NCI-H345 treated with DMSO at 0.1 percent for 48 hours (cell line): ENCODE measurements around the gene DUSP1.
A peak's percentile ranks its signal among the peaks of the same experiment; 100 is the strongest.
"Not testable (repeated sequence)": the region's sequence is repeated elsewhere in the genome, so short reads cannot be mapped to it uniquely, and the experiment has no call there.

Experiments used
- DNase-seq: peaks from one replicate; lab custom pipeline; 2025; ENCODE audit not compliant: unreplicated experiment; lab: John Stamatoyannopoulos, UW

The DUSP1 gene

DNA sequence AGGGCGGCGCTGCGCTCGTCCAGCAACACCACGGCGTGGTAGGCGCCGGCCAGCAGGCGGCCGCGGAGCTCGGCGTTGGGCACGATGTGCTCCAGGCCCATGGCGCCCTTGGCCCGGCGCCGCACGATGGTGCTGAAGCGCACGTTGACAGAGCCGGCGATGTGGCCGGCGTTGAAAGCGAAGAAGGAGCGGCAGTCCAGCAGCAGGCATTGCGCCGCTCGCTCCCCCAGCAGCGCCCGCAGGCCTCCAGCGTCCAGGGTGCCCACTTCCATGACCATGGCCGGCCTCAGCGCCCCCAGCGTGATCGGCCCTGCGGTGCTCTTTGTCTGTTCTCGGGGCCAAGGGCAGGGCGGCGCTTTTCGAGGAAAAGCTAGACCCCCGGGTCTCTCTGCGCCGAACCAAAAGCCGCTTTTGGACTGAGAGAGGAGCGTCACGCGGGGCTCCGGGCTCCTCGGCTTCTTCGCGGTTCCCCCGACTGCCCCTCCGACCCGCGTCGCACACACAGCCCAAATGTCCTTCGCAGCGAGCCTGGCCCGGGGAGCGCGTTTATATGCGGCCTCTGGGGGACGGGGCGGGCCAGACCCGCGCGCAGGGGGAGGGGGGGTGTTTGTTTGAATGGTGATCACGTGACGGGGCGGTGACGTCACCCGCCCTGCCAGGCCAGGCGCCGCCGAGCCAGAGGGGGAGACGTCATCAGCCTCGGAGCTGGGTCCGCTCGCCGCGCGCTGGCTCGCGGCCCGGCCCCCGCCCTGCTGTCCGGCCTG, at the start of gene DUSP1:
DUSP1 (minus strand) TSS at position 521 of the 764 bp plus-strand sequence; CDS start at position 278, 243 bp downstream.
- DNase-seq, result peak; percentile 92

- DNase-seq, result no peak
Observed at GRCh38 chr5:172820046-172820767, 49.2 kb upstream of the DUSP1 start.

DNA sequence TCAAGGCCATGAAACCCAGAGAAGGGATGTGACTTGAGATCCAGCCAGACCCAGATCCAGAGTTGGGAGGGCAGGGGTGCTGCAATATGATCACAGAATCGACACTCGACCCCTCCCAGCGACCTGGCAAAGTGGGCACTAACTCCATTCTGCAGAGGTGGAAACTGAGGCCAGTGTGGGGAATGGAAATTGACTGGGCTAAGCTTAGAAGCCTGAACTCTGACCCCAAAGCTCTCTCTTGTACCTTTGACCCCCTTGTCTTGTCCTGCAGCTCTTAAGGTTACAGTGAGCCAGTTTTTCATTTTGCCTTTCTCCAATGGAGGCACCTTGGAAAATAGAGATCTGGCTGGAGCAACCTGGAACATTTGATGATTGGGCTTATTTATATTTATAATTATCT, 48.6 kb upstream of the DUSP1 start:
- no peak for DNase-seq

DNA sequence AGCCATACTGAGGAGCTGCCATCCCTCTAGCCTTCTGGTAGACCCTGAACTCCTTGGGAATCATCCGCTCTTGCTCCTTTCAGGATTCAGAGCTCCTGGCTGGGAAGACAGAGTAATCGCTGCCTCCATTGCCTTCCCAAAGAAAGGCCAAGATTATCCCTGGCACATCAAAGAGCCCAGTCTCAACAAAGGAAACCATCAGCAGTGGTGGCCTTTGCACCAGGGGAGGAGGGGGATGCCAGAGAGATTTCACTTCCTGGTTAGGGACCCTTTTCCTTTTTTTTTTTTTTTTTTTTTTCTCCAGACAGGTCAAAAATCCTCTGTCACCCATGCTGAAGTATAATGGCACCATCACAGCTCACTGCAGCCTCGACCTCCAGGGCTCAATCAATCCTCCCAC, 47.1 kb upstream of the DUSP1 start:
- DNase-seq, result no peak

GRCh38 chr5:172817664-172818063, 46.7 kb upstream of the DUSP1 start:
- no peak for DNase-seq

DNA sequence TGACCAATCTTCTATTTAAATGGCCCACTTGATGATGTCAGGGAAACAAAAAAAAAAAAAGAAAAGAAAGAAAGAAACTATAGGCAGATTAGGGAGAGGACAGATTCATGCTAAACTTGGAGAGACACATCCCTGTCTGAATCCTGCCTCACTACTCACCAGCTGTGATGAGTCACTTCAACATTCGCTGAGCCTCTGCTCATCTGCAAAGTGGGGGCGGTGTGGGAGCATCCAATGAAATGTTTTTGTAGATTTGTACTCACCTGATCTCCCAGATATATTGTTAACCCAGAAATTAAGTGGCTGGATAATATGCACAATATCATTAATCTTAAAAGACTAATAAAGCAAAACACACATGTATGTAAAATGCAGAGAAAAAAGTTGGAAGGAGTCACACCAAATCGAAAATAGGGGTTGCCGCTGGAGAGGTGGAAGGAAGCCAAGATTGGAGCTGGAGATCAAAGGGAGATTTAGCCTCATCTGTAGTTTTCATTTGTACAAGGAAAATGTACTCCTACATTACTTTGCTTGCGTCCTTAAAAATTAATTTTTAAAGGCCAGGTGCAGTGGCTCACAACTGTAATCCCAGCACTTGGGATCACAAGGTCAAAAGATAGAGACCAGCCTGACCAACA, 46.0 kb upstream of the DUSP1 start:
- DNase-seq, result no peak

DNA sequence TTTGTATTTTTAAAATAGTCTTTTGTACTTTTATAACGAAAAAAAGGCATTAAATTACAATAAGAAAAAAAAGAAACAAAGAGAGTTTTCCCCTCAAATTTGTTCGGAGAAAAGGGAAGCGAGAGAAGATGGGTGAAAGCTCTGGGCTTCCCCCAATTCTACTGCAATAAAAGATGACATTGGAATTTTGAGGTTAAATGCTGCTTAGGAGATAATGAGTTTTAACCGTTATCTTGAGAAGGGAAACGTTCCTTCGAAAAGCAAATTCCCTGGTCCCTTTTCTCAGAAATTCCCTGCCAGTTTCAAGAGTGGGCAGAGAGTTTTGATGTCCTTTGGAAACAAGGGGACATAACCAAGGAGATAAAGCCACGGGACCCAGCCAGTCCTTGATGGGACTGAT, 44.6 kb upstream of the DUSP1 start:
- DNase-seq, result no peak

DNA sequence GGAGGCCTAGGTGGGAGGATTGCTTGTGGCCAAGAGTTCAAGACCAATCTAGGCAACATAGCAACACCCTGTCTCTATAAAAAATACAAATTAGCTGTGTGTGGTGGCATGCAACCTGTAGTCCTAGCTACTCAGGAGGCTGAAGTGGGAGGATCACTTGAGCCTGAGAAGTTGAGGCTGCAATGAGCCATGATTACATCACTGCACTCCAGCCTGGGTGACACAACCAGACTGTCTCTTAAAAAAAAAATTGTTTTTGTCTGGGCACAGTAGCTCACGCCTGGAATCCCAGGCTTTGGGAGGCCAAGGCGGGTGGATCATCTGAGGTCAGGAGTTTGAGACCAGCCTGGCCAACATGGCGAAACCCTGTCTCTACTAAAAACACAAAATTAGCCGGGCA, 40.0 kb upstream of the DUSP1 start:
- not testable (repeated sequence) for DNase-seq

DNA sequence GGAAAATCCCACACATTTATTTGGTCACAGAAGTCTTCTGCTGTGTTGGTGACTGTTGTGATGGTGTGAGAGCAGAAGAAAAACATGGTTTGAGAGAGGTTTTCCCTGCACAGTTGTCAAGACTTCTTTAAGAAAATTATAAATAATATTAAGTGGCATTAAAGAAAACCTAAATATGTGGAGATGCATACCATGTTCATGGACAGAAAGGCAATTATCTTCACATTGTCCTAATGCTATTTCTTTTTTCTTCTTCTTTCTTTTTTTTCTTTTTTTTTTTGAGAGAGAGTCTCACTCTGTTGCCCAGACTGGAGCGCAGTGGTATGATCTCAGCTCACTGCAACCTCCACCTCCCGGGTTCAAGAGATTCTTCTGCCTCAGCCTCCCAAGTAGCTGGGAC, 38.8 kb upstream of the DUSP1 start:
- no peak for DNase-seq

DNA sequence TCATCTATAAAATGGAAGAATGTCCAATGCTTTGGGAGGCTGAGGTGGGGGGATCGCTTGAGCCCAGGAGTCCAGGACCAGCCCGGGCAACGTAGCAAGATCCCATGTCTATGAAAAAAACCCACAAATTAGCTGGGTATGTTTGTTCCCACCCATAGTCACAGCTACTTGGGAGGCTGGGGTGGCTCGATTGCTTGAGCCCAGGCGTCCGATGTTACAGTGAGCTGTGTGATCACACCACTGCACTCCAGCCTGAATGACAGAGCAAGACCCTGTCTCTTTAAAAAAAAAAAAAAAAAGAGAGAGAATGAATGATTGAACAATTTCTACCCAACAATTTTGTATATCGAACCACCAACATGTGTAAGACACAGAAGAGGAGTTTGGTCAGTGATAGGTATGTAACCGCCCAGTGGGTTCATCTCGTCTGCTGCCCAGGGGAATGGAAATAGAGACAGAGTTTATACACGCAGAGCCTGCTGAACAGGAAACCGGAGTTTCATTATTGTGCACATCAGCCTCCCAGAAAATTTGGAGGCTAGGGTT, 36.8 kb upstream of the DUSP1 start:
- DNase-seq, result no peak

DNA sequence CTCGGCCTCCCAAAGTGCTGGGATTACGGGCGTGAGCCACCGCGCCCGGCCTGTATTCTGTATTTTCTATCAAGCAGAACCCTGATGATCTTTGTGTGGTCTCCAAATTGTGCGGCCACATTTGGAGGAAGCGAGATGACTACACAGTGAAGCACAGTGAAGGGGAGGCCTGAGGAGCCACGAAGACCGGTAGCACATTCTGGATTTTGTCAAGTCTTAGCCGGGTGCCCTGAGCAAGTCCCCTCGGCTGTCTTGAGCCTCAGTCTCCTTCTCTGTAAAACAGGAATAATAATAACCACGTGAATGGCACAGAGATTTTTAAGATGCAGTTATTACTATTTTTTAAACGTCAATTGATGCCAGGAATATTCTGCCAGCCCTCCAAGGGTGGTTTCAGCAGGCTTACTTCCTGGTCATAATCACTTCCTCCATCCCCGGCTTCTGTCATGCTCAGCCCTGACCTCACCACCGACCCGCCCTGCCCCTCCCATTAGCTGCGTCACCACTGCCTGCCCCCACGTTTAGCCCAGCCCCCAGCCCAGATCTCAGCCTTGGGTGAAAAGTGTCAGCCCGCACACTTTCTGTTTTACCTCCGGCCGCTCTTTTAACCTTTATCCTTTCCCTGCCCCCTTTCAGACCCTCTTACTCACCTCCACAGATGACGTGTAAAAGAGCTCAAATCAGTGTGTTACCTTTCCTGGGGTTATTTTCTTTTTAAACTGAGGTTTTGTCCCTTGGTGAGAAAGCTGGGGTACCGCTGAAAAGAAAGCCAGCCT, 36.1 kb upstream of the DUSP1 start:
- DNase-seq, result no peak

DNA sequence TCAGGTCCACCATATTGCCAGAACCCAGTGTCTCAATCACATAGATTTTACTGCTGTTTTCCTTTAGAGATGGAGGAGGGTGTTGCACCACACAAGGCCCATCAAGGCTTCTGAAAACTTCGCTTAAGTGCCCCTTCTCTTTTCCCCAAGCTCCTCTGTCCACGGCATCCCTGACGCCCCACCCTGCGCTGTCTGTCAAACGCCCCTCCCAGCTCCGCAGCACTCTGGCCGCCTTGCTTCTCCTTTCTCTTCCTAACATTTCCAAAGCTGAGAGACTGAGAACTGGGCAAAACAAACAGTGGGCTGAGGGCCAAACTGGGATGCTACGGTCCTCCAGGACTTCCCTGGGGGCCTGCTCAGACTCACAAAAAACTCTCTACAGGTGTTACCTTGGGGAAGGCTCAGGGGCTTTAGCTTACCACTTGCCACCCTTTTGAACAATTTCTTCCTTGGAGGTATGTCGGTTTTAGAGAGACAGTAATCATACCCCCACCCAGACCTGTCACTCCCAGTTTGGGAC, 34.8 kb upstream of the DUSP1 start:
- no peak for DNase-seq

DNA sequence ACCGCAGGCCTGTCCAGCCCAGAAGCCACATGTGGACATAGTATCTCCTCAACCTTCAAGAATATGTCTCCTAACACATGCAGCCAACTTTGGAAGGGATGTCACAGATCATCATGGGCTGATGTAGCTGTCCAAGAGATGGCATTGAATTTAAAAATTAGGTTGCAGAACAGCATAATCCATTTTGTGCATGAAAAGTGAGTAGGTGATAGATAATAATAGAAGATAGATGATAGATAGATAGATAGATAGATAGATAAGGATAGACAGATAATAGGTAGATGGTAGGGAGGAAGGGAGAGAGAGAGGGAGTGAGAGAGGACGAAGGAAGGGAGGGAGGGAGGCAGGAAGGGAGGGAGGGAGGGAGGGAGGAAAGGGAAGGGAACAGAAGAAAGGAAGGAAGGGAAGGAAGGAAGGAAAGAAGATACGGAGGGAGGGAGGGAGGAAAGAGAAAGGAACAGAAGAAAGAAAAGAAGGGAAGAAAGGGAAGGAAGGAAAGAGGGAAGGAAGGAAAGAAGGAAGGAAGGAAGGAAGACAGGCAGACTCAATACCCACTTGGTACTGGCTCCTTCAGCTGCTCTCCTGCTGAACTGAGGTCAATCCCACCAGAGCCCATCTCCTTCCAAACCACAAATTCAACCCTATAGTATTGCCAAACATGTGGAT, 34.2 kb upstream of the DUSP1 start:
- no peak for DNase-seq

- no peak for DNase-seq
Observed at GRCh38 chr5:172802567-172803176, 31.7 kb upstream of the DUSP1 start.

- no peak for DNase-seq
Observed at GRCh38 chr5:172802112-172802511, 31.1 kb upstream of the DUSP1 start.

DNA sequence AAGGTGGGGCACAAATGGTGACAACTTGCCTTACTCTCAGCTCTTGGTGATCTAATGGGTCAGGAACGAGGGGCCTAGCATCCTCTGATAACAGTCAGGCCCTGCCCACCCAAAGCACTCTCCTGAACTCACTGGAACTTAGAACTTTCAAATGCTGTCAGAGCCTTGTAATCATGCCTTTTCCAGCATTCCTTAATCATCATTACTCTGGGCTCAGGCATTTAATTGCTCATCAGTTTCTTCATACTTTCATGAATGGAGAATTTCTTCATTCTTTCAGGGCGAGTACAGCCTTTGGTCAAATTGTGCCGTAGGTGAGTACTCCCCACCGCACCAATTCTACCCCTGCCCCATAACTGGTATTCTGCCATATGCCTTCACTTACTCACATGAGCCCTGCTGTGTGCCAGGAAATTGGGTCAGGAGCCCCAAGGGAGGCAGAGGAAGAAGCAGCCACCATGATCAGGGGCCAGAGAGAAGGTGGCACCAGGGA, 30.2 kb upstream of the DUSP1 start:
- DNase-seq, result no peak

DNA sequence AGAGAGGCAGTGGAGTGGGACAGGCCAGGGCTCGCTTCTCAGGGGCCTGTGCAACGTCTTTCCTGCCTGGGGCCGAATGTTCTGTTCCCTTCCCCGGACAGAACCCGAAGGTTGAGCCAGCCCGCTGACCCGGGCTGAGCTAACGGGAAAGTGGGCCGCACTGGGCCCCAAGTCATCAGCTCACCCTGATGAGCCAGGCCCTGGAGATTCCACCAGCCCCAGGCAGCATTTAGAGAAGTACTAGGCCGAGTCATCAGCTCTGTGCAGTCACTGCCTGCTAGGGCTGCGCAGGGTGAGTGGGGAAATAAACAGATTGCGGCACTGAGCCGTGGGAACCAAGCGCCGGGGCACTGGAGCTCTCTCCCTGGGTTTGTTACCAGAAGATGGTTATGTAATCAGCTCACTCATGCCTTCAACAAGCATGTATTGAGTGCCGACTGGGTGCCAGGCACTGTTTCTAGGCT, 29.1 kb upstream of the DUSP1 start:
- no peak for DNase-seq

- no peak for DNase-seq
Observed at GRCh38 chr5:172799416-172799815, 28.4 kb upstream of the DUSP1 start.

DNA sequence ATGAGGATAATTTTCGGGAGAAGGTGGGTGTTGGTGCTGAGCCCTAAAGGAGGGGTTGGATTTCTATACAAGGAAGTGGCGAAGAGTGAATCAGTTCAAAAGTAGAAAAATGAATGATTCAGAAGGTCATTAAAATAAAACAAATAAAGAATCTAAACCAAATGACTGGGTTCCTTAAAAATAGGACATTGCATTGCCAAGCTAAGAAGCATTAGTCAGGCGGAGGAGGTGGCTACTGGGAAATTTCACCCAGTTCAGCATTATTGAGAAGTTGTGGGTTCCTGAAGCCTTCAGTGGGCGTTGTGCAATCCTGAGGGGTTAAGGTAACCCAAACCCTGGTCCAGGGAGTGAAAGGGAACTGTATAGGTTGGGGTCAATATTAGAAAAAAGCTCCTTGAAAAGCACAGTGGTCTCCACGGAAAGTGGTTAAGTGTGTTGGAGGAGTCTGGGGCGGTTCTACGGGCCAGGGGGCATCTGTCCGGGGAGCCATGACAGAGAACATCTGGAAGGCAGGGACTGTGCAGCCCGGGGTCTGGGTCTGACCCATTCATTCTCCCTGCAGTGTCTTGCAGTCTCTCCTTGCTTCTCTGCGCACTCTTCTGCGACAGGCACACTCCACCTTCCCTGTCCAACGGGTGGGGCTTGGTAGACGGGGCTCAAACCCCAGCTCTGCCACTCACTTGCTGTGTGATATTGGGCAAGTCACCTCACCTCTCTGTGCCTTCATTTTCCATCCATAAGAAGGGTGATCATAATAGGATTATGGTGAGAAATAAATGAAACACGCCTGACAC, 27.6 kb upstream of the DUSP1 start:
- no peak for DNase-seq
